ENCODE measurements around the gene SLC38A10.

DNA sequence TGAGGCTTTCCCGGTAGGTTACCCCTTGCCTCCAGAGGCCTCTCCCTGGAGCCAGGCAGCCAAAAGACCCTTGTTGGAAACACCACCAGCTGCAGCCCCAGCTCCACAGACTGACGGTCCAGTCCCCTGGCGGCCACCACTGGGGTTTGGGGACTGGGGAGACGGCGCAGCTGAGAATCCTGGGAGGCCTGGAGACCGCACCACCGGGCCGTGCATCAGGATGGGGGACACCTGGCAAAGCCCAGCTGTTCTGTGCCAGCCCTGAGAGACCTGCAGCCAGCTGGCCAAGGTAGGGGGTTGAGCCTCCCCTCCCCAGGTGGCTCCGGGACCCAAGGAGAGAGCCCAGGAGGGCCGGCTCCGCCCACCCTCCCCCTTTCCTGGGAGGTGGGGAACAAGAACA is 8.3 kb upstream of the SLC38A10 start:
- TF ChIP-seq, protein P1, sequence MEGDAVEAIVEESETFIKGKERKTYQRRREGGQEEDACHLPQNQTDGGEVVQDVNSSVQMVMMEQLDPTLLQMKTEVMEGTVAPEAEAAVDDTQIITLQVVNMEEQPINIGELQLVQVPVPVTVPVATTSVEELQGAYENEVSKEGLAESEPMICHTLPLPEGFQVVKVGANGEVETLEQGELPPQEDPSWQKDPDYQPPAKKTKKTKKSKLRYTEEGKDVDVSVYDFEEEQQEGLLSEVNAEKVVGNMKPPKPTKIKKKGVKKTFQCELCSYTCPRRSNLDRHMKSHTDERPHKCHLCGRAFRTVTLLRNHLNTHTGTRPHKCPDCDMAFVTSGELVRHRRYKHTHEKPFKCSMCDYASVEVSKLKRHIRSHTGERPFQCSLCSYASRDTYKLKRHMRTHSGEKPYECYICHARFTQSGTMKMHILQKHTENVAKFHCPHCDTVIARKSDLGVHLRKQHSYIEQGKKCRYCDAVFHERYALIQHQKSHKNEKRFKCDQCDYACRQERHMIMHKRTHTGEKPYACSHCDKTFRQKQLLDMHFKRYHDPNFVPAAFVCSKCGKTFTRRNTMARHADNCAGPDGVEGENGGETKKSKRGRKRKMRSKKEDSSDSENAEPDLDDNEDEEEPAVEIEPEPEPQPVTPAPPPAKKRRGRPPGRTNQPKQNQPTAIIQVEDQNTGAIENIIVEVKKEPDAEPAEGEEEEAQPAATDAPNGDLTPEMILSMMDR (IDR thresholded peaks at IDR 0.05), result no peak
- no peak for TF ChIP-seq POLR2AphosphoS5 (IDR thresholded peaks at IDR 0.05; ENCODE audit: insufficient read depth in 1 of 2, low read depth in 1 of 2)
